ENCODE results near the gene MROH7.

- TF ChIP-seq, protein P1, sequence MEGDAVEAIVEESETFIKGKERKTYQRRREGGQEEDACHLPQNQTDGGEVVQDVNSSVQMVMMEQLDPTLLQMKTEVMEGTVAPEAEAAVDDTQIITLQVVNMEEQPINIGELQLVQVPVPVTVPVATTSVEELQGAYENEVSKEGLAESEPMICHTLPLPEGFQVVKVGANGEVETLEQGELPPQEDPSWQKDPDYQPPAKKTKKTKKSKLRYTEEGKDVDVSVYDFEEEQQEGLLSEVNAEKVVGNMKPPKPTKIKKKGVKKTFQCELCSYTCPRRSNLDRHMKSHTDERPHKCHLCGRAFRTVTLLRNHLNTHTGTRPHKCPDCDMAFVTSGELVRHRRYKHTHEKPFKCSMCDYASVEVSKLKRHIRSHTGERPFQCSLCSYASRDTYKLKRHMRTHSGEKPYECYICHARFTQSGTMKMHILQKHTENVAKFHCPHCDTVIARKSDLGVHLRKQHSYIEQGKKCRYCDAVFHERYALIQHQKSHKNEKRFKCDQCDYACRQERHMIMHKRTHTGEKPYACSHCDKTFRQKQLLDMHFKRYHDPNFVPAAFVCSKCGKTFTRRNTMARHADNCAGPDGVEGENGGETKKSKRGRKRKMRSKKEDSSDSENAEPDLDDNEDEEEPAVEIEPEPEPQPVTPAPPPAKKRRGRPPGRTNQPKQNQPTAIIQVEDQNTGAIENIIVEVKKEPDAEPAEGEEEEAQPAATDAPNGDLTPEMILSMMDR (conservative IDR thresholded peaks at IDR 0.05; ENCODE audit: low read depth, low read length): no peak
- no peak for TF ChIP-seq EZH2 (IDR thresholded peaks at IDR 0.05; ENCODE audit: low read length, unreplicated experiment)
- TF ChIP-seq EZH2phosphoT487 (IDR thresholded peaks at IDR 0.05; ENCODE audit: borderline replicate concordance, low read length): no peak
Measured at GRCh38 chr1:54721719-54722118, 80.1 kb downstream of the MROH7 start.
